HG02610 (cell line): Measurements from ENCODE around the gene NADK.
"Not testable (repeated sequence)": the region's sequence is repeated elsewhere in the genome, so short reads cannot be mapped to it uniquely, and the experiment has no call there.

Experiments used
- ATAC-seq: cut with Tn5 transposase; IDR thresholded peaks from one replicate; pipeline ENCODE4 v1.9.1; 2021; ENCODE audit warnings: mild to moderate bottlenecking, moderate library complexity; ENCODE audit not compliant: unreplicated experiment

NADK gene

GRCh38 chr1:1752190-1752589 is 26.1 kb downstream of the NADK start:
- no peak for ATAC-seq

GRCh38 chr1:1749941-1750340 is 28.3 kb downstream of the NADK start:
- ATAC-seq: not testable (repeated sequence)

- ATAC-seq: no peak
Measured at GRCh38 chr1:1748686-1749321, 29.5 kb downstream of the NADK start.

DNA sequence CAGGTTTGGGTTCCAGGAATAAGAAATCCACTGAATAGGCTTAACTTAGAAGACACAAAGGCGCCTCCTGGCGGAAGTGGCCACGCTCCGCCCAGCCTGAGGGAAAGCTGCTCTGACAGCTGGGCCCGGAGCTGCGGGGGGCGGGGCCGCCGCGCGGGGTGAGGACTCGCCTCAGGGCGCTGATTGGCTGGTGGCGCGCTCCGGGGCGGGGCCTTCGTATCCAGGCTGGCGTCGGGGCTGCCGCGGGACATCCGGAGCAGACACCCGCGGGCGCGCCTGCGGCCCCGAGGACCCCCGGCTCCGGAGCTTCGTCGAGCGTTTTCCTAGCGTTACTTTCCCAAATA is 31.7 kb downstream of the NADK start:
- ATAC-seq: peak; percentile 84

GRCh38 chr1:1745651-1746565 is 32.4 kb downstream of the NADK start:
- ATAC-seq: peak; percentile 65

DNA sequence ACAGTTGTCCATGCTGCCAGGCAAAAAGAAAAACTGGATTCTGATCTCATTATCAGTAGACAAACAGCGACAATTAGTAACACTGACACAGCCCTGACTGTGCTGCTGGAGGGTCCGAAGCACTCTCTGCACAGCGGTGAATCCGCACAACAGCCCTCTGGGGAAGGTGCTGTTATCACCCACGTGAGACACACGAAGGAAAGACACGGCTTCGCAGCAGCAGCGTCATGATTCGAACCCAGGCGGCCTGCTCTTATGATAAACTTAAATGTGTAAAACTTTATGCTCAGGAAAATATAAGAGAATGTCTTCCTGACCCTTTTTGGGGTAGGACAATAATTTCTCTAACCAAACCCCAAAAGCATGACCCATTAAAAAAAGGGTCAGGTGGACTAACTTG is 35.7 kb downstream of the NADK start:
- not testable (repeated sequence) for ATAC-seq

GRCh38 chr1:1741013-1741412 is 37.3 kb downstream of the NADK start:
- not testable (repeated sequence) for ATAC-seq

GRCh38 chr1:1738799-1739337 is 39.4 kb downstream of the NADK start:
- ATAC-seq: not testable (repeated sequence)

DNA sequence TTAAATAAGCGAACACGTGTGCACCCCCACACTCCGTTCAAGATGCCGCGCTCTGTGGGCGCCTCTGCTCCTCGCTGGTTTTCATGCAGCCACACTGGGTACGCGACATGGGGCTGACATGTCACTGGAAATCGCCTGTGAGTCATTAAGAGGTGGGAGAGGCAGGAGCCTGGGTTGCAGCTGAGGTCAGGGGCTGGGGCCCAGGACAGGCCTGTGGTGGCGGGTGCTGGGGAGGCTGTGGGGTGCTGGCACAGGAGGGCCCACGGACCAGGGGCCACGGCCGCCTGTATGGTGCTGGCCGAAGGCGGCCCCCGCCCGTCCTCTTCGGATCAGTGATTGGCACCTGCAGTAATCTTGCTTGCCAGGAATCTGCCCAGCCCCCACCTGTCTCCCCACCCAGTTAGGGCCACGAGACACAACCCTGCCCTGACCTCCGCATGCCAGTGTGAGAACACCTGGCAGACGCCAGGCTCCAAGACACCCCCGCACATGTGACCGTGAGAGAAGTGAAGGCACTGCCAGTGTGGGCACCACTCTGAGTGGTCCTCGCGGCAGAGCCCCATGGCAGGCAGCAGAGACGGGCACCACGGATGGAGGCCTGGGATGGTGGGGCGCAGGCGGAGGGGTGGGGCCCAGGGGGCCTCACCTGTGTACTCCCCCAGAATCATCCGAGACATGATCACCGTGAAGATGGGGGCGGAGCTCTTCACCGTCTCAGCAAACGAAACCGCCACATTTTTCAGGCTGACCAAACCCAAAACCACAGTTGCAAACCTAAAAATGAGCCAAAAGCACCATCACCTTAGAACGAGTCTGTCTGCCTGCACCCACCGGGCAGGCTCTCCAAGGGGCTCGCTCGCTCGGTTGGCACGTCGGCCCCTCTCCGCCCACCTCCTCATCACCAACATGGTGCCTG is 40.3 kb downstream of the NADK start:
- ATAC-seq: not testable (repeated sequence)

- ATAC-seq: no peak
Measured at GRCh38 chr1:1732381-1732780, 45.9 kb downstream of the NADK start.

DNA sequence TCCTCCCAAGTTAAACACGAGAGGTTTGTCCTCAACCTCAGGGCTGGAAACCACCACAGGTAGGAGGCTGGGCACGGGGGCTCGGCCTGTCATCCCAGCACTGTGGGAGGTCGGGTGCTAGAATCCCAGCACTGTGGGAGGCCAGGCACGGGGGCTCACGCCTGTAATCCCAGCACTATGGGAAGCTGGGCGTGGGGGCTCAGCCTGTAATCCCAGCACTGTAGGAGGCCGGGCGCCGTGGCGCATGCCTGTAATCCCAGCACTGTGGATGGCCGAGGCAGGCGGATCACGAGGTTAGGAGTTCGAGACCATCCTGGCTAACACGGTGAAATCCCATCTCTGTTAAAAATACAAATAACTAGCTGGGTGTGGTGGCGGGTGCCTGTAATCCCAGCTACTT is 47.4 kb downstream of the NADK start:
- no peak for ATAC-seq

- ATAC-seq: not testable (repeated sequence)
Measured at GRCh38 chr1:1730230-1730629, 48.0 kb downstream of the NADK start.

DNA sequence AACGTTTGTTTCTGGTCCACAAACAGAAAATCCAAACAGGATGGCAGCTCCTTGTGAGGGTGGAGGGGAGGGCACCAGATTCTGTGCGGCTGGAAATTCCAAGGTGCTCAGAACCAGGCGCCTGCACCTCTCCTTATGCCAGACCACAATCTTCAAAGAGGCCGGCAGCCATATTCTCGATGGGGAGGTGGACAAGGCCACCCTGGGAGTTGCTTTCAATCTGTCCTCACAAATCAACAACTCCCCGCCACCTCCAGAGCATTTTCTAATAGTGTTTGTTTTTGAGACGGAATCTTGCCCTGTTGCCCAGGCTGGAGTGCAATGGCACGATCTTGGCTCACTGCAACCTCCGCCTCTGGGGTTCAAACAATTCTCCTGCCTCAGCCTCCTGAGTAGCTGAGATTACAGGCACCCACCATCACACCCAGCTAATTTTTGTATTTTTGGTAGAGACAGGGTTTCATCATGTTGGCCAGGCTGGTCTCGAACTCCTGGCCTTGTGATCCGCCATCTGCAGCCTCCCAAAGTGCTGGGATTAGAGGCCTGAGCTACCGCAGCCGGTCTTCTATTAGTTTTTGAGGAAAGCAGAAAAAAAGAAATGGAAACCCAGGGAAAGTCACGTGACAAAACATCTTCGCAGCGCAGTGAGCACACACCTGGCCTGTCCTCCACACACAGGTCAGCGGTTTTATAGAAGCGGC is 49.0 kb downstream of the NADK start:
- ATAC-seq: not testable (repeated sequence)

GRCh38 chr1:1728308-1729005 is 49.8 kb downstream of the NADK start:
- not testable (repeated sequence) for ATAC-seq

- ATAC-seq: not testable (repeated sequence)
Measured at GRCh38 chr1:1727131-1727651, 51.1 kb downstream of the NADK start.

GRCh38 chr1:1726088-1726487 is 52.2 kb downstream of the NADK start:
- ATAC-seq: not testable (repeated sequence)

GRCh38 chr1:1724035-1724864 is 54.0 kb downstream of the NADK start, which contains the start of gene CDK11A:
TSS of gene CDK11A (minus strand) at chr1:1724357. CDS start at chr1:1722818, 1,539 bp downstream.
- ATAC-seq: peak; percentile 87

GRCh38 chr1:1721201-1721600 is 57.1 kb downstream of the NADK start:
- ATAC-seq: no peak
